Mucosa of stomach (tissue), 1 donor: ENCODE data around the gene PCDHB8.
A peak's percentile ranks its signal among the peaks of the same experiment; 100 is the strongest.
"Not testable (repeated sequence)": the region's sequence is repeated elsewhere in the genome, so short reads cannot be mapped to it uniquely, and the experiment has no call there.

Source experiments
- H3K27me3 ChIP-seq: one replicate; pipeline ENCODE4 v1.7.0; 2013; ENCODE audit warnings: mild to moderate bottlenecking, low read length; ENCODE audit not compliant: control insufficient read depth, insufficient read depth
- H3K36me3 ChIP-seq: one replicate; pipeline ENCODE4 v1.7.0; 2013; ENCODE audit warnings: low read length; ENCODE audit not compliant: control insufficient read depth, insufficient read depth
- H3K4me1 ChIP-seq: one replicate; pipeline ENCODE4 v1.7.0; 2013; ENCODE audit warnings: mild to moderate bottlenecking, low read length; ENCODE audit not compliant: control insufficient read depth, insufficient read depth
- H3K4me3 ChIP-seq: one replicate; pipeline ENCODE4 v1.7.0; 2013; ENCODE audit warnings: low read length
- H3K9ac ChIP-seq: one replicate; pipeline ENCODE4 v1.7.0; 2013; ENCODE audit warnings: mild to moderate bottlenecking, low read length, moderate library complexity
- H3K9me3 ChIP-seq: one replicate; pipeline ENCODE4 v1.7.0; 2013; ENCODE audit warnings: mild to moderate bottlenecking, low read length, moderate library complexity; ENCODE audit not compliant: control insufficient read depth
- donor health status: Pancreatic carcinoma.

The PCDHB8 gene

DNA sequence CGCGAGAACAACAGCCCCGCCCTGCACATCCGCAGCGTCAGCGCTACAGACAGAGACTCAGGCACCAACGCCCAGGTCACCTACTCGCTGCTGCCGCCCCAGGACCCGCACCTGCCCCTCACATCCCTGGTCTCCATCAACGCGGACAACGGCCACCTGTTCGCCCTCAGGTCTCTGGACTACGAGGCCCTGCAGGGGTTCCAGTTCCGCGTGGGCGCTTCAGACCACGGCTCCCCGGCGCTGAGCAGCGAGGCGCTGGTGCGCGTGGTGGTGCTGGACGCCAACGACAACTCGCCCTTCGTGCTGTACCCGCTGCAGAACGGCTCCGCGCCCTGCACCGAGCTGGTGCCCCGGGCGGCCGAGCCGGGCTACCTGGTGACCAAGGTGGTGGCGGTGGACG lies 37.9 kb downstream of the PCDHB8 start:
- not testable (repeated sequence) for H3K4me1 ChIP-seq, H3K36me3 ChIP-seq, H3K4me3 ChIP-seq, H3K9me3 ChIP-seq, H3K9ac ChIP-seq, H3K27me3 ChIP-seq

DNA sequence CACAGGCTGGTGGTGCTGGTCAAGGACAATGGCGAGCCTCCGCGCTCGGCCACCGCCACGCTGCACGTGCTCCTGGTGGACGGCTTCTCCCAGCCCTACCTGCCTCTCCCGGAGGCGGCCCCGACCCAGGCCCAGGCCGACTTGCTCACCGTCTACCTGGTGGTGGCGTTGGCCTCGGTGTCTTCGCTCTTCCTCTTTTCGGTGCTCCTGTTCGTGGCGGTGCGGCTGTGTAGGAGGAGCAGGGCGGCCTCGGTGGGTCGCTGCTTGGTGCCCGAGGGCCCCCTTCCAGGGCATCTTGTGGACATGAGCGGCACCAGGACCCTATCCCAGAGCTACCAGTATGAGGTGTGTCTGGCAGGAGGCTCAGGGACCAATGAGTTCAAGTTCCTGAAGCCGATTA lies 38.4 kb downstream of the PCDHB8 start:
- not testable (repeated sequence) for H3K27me3 ChIP-seq, H3K36me3 ChIP-seq, H3K9ac ChIP-seq, H3K9me3 ChIP-seq, H3K4me1 ChIP-seq, H3K4me3 ChIP-seq

- Histone ChIP-seq H3K9ac (no peak within 1 kb of the TSS), H3K4me1 (no peaks in the 10 kb centered on the region), H3K9me3 (peaks cover 18% of the 10 kb centered on the region)
Measured at GRCh38 chr5:141223112-141223783, 45.7 kb downstream of the PCDHB8 start, which contains the start of gene PCDHB14. PCDHB14 (plus strand) TSS chr5:141223343; CDS start chr5:141223506, 163 bp downstream.

GRCh38 chr5:141224844-141225243 lies 47.3 kb downstream of the PCDHB8 start:
- H3K9ac ChIP-seq, H3K4me1 ChIP-seq, H3K36me3 ChIP-seq, H3K4me3 ChIP-seq, H3K27me3 ChIP-seq: not testable (repeated sequence)
- peaks cover 16% of the 10 kb centered on the region for H3K9me3 ChIP-seq

More at GRCh38 chr5:141223112-141223783, 45.7 kb downstream of the PCDHB8 start, which contains the start of gene PCDHB14:
- Histone ChIP-seq H3K4me3 (peak within 1 kb of the TSS; percentile 18), H3K36me3 (no peaks in the 10 kb centered on the region), H3K27me3 (peaks cover 3% of the 10 kb centered on the region)

- H3K36me3 ChIP-seq, H3K4me1 ChIP-seq, H3K4me3 ChIP-seq, H3K27me3 ChIP-seq, H3K9ac ChIP-seq: not testable (repeated sequence)
- H3K9me3 ChIP-seq = peaks cover 11% of the 10 kb centered on the region
Measured at GRCh38 chr5:141225421-141225820, 47.8 kb downstream of the PCDHB8 start.
